ENCODE results near the gene IMMP2L.
"Not testable (repeated sequence)": the region's sequence is repeated elsewhere in the genome, so short reads cannot be mapped to it uniquely, and the experiment has no call there.

IMMP2L gene

GRCh38 chr7:111593343-111593742 is 31.1 kb upstream of the IMMP2L start:
- H3K4me3 ChIP-seq (ENCODE audit: low read length) = no peak overlapping the region
- DNase-seq (ENCODE audit: low read depth) = no peak
- no peak for TF ChIP-seq CTCF (conservative IDR thresholded peaks at IDR 0.05; ENCODE audit: low read depth, low read length)

- TF ChIP-seq CTCF (conservative IDR thresholded peaks at IDR 0.05; ENCODE audit: low read depth, low read length) = no peak
- peak; percentile 30 for DNase-seq (ENCODE audit: low read depth)
- no peak overlapping the region for H3K4me3 ChIP-seq (ENCODE audit: low read length)
Observed at GRCh38 chr7:111588065-111588433, 25.8 kb upstream of the IMMP2L start.

GRCh38 chr7:111587410-111588064 is 25.2 kb upstream of the IMMP2L start:
- no peak for TF ChIP-seq CTCF (conservative IDR thresholded peaks at IDR 0.05; ENCODE audit: low read depth, low read length)
- DNase-seq (ENCODE audit: low read depth) = no peak
- H3K4me3 ChIP-seq (ENCODE audit: low read length) = no peak overlapping the region

GRCh38 chr7:111586711-111587409 is 24.6 kb upstream of the IMMP2L start:
- DNase-seq (ENCODE audit: low read depth) = no peak
- TF ChIP-seq CTCF (conservative IDR thresholded peaks at IDR 0.05; ENCODE audit: low read depth, low read length) = no peak
- H3K4me3 ChIP-seq (ENCODE audit: low read length) = no peak overlapping the region

DNA sequence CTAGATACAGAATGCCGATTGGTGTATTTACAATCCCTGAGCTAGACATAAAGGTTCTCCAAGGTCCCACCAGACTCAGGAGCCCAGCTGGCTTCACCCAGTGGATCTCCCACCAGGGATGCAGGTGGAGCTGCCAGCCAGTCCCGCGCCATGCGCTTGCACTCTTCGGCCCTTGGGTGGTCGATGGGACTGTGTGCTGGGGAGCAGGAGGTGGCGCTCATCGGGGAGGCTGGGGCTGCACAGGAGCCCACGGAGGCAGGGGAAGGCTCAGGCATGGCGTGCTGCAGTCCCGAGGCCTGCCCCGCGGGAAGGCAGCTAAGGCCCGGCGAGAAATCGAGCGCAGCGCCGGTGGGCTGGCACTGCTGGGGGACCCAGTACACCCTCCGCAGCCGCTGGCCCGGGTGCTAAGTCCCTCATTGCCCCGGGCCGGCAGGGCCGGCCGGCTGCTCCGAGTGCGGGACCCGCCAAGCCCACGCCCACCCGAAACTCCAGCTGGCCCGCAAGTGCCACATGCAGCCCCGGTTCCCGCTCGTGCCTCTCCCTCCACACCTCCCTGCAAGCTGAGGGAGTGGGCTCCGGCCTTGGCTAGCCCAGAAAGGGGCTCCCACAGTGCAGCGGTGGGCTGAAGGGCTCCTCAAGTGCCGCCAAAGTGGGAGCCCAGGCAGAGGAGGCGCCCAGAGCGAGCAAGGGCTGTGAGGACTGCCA is 19.6 kb upstream of the IMMP2L start:
- not testable (repeated sequence) for H3K4me3 ChIP-seq (ENCODE audit: low read length); DNase-seq (ENCODE audit: low read depth)

- H3K4me3 ChIP-seq (ENCODE audit: low read length); DNase-seq (ENCODE audit: low read depth): not testable (repeated sequence)
Observed at GRCh38 chr7:111581207-111581606, 18.9 kb upstream of the IMMP2L start.

GRCh38 chr7:111578754-111579153 is 16.5 kb upstream of the IMMP2L start:
- no peak for DNase-seq (ENCODE audit: low read depth)
- no peak overlapping the region for H3K4me3 ChIP-seq (ENCODE audit: low read length)
- TF ChIP-seq CTCF (conservative IDR thresholded peaks at IDR 0.05; ENCODE audit: low read depth, low read length) = no peak

- TF ChIP-seq CTCF (conservative IDR thresholded peaks at IDR 0.05; ENCODE audit: low read depth, low read length) = no peak
- no peak for DNase-seq (ENCODE audit: low read depth)
- H3K4me3 ChIP-seq (ENCODE audit: low read length) = no peak overlapping the region
Observed at GRCh38 chr7:111571720-111572119, 9.4 kb upstream of the IMMP2L start.

Measured in retinal pigment epithelial cell (primary cell).